DMS79 treated with DMSO at 0.1 percent for 48 hours (cell line): ENCODE data around the gene IL32.

Source experiments
- DNase-seq: peaks from one replicate; lab custom pipeline; 2025; lab: John Stamatoyannopoulos, UW

Gene IL32

DNA sequence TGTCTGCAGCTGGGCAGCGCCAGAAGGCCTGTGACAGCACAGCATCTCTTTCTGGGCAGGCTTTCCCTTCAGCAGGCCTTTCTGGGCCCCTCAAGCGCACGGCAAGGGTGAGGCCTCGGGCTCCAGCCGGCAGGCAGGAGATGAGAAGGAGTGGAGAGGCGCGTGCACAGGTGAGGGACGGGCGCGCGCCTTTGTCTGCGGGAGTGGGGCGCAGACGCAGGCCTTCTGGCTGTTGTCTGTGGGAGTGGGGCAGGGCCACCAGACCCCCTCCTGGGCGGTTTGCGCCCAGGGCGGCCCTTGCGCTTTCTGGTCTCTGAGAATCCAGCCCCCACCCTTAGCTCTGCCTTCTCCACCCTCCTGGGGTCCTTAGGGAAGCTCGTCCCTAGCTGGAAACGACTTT, 53.4 kb downstream of the IL32 start:
- DNase-seq = no peak
